HG03558 (cell line): Measurements from ENCODE around the gene FAF1.

Experiments
- ATAC-seq: cut with Tn5 transposase; IDR thresholded peaks from one replicate; pipeline ENCODE4 v1.9.1; 2021; ENCODE audit warnings: moderate number of reproducible peaks; ENCODE audit not compliant: unreplicated experiment; ENCODE audit errors: extremely low read depth

The FAF1 gene

DNA sequence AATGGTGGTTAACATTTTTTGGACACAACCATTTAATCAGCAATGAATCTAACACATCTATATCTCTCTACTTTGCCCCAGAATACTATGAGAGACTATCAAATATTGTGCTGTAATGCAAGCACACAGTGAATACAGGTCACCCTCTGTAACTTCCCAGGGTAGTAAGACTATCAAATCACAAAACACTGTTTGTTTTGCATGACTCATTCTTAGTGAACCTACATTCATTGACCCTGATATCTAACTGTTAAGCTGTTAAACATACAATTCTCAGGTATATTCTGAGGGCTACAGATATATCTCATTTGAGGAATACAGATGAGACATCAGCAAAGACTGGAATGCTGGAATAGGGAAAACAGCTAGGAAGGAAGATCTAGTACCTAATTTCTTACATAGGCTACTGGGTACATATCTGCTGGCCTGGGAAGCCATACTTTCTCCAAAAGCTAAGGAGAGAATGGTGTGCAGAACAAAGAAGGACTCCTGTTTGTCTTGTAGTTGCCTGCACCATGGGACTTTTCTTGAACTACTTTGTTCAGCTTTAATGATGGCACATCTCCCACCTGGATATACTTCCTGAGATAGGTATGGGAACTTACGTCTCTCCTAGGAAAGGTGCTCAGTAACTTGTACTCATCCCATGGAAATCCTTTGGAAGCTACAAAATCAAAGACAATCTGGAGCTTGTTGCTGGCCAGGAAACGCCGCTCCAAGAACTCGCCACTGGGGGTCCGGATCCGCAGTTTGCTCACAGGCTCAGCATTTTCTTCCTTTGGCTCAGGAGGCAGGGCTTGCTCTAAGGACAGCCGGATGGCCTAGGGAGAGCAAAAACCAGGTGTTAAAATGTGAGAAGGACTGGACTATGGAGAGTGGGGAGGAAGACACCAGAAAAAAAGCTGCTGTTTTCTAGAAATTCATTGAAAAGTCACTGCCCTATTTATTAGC is 484.9 kb downstream of the FAF1 start:
- no peak for ATAC-seq

GRCh38 chr1:50473513-50473912 is 486.6 kb downstream of the FAF1 start:
- ATAC-seq = no peak

DNA sequence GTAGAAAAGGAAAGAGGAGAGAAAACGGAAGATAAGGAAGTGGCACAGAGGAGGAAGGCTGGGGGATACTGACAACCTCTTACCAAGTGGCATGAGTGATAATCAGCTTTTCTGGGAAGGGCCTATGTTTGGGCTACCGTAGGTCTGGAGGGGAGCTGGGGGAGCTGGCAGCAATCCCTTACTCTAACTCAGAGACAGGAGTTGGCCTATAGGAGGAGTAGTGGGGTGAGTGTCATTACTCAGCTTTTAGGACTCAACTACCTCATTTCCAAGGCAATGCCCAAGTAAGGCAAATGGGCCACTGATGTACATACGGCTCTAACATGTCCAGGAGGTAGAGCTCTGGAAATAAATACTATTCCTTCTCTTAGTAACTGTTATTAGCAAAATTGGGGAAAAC is 488.1 kb downstream of the FAF1 start:
- ATAC-seq = no peak

GRCh38 chr1:50462964-50463363 is 497.1 kb downstream of the FAF1 start:
- no peak for ATAC-seq

- ATAC-seq = no peak
Observed at GRCh38 chr1:50458507-50458906, 501.6 kb downstream of the FAF1 start.

GRCh38 chr1:50454911-50455310 is 505.2 kb downstream of the FAF1 start:
- no peak for ATAC-seq

DNA sequence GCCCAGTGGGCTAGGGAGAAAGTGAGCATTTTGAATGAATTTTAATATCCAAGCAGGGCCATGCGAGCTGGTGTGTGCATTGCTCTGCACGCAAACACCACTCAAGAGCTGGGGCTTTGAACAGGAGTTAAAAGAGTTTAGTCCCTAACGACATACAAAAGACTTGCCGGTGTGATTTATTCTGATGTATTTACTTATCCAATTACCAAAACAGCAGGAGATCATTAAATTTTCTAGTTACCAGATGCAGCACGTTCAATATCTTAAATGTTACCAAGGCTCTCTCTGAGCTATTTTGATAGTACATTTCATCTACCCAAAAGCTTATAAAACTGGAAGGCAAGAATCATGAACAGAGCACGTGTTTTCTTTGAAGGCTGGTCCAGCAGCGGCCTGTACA is 506.8 kb downstream of the FAF1 start:
- no peak for ATAC-seq

GRCh38 chr1:50452700-50453099 is 507.4 kb downstream of the FAF1 start:
- no peak for ATAC-seq

GRCh38 chr1:50450861-50451653 is 509.0 kb downstream of the FAF1 start:
- no peak for ATAC-seq

DNA sequence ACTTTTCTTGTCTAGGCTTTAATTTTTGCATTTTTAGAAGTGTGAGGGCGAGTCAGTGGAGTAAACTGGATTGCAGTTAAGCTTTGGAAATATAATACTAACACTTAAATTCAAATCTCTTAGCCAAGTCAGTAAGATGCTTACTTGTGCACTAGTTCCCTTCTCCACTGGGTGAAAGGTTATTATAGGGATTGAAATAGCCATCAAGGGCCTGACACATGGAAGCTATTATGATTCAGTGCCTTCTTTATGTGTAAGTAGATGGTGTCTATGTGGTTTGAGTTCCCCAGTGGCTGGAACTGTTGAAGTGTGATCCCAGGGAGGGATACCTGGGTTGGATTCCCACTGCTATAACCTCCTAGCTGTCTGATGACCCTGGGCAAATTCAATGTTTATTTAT is 512.1 kb downstream of the FAF1 start:
- no peak for ATAC-seq

DNA sequence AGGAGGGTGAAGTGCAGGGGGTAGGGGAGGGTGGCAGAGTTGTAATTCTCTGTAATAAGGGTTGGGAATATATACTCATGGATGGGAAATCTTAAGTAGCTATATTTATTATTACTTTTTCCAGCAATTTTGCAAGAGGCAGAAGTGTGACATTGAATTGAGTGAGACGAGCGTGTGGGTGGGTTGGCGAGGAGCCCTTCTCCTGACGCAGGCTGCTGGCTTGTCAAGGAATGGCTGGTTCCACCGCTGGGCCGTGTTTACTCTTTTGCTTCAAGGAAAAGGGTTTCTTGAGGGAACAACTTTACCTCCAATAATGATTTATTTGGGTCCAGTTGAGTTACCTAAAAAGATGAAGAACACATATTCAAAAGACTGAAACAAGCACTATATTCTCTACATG is 518.9 kb downstream of the FAF1 start:
- no peak for ATAC-seq

- ATAC-seq = no peak
Observed at GRCh38 chr1:50438945-50439344, 521.1 kb downstream of the FAF1 start.

GRCh38 chr1:50436489-50436888 is 523.6 kb downstream of the FAF1 start:
- no peak for ATAC-seq

- ATAC-seq = no peak
Observed at GRCh38 chr1:50430010-50430405, 530.1 kb downstream of the FAF1 start.

GRCh38 chr1:50427818-50428779 is 532.0 kb downstream of the FAF1 start:
- no peak for ATAC-seq

GRCh38 chr1:50427086-50427817 is 532.8 kb downstream of the FAF1 start:
- ATAC-seq = no peak

DNA sequence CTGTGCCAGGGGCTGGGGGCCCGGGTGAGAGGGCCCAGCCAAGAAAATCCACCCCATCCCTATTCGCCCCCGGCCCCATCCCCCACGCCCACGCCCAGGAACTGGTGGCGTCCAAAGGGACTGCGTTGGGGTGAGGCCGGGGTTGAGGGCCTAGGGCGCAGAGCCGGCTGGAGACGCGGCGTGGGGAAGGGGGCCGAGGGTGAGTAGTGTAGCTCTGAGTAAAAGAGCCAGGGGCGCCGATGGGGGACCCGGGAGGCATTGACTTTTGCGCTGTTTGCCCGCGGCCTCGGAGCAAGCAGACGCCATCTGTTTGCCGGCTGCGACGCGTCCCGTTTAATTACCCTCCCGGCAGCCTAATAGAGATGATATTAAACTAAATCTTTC is 533.4 kb downstream of the FAF1 start:
- ATAC-seq = no peak

- no peak for ATAC-seq
Observed at GRCh38 chr1:50426108-50426700, 533.9 kb downstream of the FAF1 start.

DNA sequence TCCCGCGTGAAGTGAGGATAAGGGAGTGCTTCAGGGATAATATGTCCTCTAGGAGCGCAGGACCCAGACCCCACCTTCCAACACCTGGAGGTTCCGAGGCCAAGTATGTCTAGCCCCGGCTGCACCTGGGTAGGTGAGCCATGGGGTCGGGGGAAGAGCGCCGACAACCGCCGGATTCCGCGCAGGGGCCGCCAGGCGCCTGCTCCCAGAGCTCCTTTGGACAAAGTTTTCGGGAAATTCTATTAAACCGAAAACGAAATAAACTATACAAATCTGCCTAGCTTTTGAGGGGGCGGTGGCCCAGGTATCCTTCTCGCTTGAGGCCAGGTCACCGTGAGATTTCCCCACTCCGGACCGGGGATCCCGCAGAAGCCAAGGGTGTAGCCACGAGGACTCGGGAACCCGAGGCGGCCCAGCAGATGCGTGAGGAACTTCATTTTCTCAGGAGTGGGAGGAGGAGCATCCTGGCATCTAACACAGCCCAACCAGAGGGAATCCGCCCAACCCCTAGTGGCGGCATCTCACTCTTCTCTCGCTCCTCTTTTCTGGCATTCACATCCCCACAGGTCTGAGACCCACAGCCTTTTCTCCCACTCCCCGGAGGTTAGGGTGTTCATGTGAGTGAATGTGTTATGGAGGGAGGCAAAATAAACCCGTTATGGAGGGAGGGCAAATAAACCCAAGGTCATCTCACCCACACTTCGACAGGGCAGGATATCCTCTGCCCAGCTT is 534.5 kb downstream of the FAF1 start:
- no peak for ATAC-seq
